ENCODE measurements around the gene BID. TPM values are rescaled to one million over a fixed set of nuclear protein-coding genes. Genes with fewer than 3 reads are reported as not detected.

Gene BID
- total RNA-seq, 2 donors from 2014 or later: 18.1 to 21.0 TPM

DNA sequence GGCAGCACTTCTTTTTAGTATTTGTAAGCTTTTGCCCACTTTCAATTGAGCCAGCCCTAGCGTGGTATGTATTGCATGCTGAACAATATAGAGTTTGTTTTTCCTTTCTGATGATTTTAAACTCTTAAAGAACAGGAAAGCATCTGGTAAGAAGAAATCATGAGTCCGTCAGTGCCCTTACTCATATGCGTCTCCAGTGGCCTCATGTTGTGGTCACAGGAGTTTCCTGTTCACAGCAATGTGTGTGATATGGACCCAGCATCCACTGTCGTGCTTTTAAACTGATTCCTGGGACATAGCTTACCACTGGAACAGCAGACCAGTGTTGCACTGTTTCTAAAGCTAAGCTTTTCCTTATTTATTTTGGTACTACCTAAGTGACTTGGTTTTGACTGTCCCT lies 40.1 kb downstream of the BID start:
- 93% methylated on average over 4 of the region's 4 CpGs for WGBS
- Histone ChIP-seq H3K4me3 (no peak overlapping the region), H3K4me1 (replicated peaks) (no peaks in the 10 kb centered on the region), H3K36me3 (no peaks in the 10 kb centered on the region), H3K9me3 (no peaks in the 10 kb centered on the region), H3K27me3 (replicated peaks; ENCODE audit: insufficient read depth) (no peaks in the 10 kb centered on the region), H3K27ac (no peak overlapping the region)
- no peak for DNase-seq (ENCODE audit: low spot score)
- intact Hi-C loops (cut with DNase I): loop anchor here (10.0 kb wide), 1 partner anchor 151 kb away; no protein-coding TSS in a partner anchor
- TF ChIP-seq, protein P1, sequence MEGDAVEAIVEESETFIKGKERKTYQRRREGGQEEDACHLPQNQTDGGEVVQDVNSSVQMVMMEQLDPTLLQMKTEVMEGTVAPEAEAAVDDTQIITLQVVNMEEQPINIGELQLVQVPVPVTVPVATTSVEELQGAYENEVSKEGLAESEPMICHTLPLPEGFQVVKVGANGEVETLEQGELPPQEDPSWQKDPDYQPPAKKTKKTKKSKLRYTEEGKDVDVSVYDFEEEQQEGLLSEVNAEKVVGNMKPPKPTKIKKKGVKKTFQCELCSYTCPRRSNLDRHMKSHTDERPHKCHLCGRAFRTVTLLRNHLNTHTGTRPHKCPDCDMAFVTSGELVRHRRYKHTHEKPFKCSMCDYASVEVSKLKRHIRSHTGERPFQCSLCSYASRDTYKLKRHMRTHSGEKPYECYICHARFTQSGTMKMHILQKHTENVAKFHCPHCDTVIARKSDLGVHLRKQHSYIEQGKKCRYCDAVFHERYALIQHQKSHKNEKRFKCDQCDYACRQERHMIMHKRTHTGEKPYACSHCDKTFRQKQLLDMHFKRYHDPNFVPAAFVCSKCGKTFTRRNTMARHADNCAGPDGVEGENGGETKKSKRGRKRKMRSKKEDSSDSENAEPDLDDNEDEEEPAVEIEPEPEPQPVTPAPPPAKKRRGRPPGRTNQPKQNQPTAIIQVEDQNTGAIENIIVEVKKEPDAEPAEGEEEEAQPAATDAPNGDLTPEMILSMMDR (IDR thresholded peaks at IDR 0.05): no peak
- TF ChIP-seq POLR2A (IDR thresholded peaks at IDR 0.05) (no peak), POLR2AphosphoS5 (IDR thresholded peaks at IDR 0.05) (no peak)

DNA sequence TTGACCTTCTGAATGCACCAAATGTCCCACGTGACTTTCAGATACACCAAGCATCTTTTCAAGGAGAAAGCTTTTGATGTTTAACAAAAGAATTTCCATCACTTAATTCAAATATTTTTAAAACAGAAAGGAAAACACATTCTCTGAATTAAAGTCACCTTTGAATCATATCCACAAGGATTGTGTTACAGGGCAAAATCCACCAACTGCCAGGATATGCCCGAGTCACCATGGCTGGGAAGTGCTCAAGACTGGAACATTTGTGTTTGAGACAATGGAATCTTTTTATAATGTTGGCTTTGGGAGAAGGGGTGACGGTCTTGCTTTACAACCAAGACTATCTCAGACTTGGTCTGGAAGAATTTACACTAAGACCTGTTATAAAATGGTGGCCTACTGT lies 40.8 kb downstream of the BID start:
- intact Hi-C loops (cut with DNase I): loop anchor here (10.0 kb wide), 1 partner anchor 151 kb away; no protein-coding TSS in a partner anchor
- Histone ChIP-seq H3K36me3 (no peaks in the 10 kb centered on the region), H3K27me3 (replicated peaks; ENCODE audit: insufficient read depth) (no peaks in the 10 kb centered on the region), H3K27ac (no peak overlapping the region), H3K4me3 (no peak overlapping the region), H3K9me3 (no peaks in the 10 kb centered on the region), H3K4me1 (replicated peaks) (no peaks in the 10 kb centered on the region)
- no peak for DNase-seq (ENCODE audit: low spot score)
- WGBS: 54% methylated on average over 3 of the region's 3 CpGs
- TF ChIP-seq POLR2A (IDR thresholded peaks at IDR 0.05) (no peak), POLR2AphosphoS5 (IDR thresholded peaks at IDR 0.05) (no peak)
- TF ChIP-seq, protein P1 (IDR thresholded peaks at IDR 0.05): no peak

DNA sequence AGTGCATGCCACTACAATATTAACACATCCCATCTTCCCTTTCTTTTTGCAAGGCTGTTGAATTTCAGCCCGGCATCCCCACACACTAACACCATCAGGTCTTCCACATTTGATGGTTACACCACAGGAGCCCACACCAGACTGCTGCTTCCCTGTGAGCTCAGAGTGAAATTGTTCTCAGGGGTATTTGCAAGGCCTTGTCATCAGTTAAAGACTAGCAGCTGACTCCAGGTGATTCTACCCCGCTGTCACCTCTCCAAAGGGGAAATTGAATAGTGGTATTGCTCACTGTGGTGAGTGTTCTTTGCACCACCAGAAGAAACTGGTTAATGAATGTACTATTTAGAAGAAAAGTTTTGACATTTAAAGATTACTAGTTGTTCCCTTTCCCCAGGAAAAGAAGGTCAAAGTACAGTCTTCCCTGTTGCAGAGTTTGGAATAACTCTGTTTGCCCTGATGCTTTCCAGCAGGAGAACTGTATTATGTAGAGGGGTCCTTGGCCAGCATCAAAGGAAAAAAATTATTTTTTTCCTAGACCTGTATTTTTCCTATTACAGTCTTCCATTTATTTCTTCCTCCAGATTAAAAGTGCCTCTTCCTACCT lies 41.9 kb downstream of the BID start:
- TF ChIP-seq POLR2AphosphoS5 (IDR thresholded peaks at IDR 0.05) (no peak), POLR2A (IDR thresholded peaks at IDR 0.05) (no peak)
- TF ChIP-seq, protein P1 (IDR thresholded peaks at IDR 0.05): no peak
- Histone ChIP-seq H3K4me3 (no peak overlapping the region), H3K36me3 (peaks cover 0 to 6% of the 10 kb centered on the region in 2 donors), H3K9me3 (no peaks in the 10 kb centered on the region), H3K27ac (no peak overlapping the region), H3K27me3 (replicated peaks; ENCODE audit: insufficient read depth) (no peaks in the 10 kb centered on the region), H3K4me1 (replicated peaks) (no peaks in the 10 kb centered on the region)
- DNase-seq (ENCODE audit: low spot score): no peak
- intact Hi-C loops (cut with DNase I): loop anchor here (10.0 kb wide), 1 partner anchor 152 kb away; no protein-coding TSS in a partner anchor
- WGBS: 85% methylated on average over 2 of the region's 2 CpGs

DNA sequence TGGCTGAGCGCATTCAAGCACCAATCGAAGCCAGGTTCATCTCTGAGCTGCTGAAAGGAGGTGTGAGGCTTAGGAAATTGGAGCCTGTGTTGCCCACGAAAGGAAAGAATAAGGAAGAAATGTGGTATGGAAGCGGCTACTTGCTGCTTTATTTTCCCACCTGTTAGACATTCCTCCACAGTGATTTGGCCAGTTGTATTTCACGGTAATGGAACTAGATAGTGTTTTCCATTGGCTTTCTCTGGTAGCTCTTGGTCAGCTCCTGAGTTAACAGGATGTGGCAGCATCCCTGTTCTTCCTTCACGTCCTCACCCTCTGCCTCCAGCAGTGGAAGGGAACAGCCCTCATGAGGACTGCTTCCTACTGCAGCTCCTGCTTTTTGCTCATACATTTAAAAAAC lies 44.7 kb downstream of the BID start:
- H3K36me3 ChIP-seq: peaks cover 0 to 6% of the 10 kb centered on the region in 2 donors
- WGBS: 78% methylated on average over 6 of the region's 6 CpGs

More for the DNA sequence above, 44.7 kb downstream of the BID start:
- Histone ChIP-seq H3K4me1 (replicated peaks) (no peaks in the 10 kb centered on the region), H3K27me3 (replicated peaks; ENCODE audit: insufficient read depth) (no peaks in the 10 kb centered on the region), H3K4me3 (no peak overlapping the region), H3K9me3 (no peaks in the 10 kb centered on the region), H3K27ac (no peak overlapping the region)
- intact Hi-C loops (cut with DNase I): no loop called here
- no peak for DNase-seq (ENCODE audit: low spot score)
- TF ChIP-seq POLR2AphosphoS5 (IDR thresholded peaks at IDR 0.05) (no peak), POLR2A (IDR thresholded peaks at IDR 0.05) (no peak)
- TF ChIP-seq, protein P1 (IDR thresholded peaks at IDR 0.05): no peak
